Measurements from ENCODE around the gene TXNDC2. TPM values are rescaled to one million over a fixed set of nuclear protein-coding genes. Genes with fewer than 3 reads are reported as not detected.

Gene TXNDC2
- total RNA-seq, 1 donor from 2014 or later, result 0.07 TPM

DNA sequence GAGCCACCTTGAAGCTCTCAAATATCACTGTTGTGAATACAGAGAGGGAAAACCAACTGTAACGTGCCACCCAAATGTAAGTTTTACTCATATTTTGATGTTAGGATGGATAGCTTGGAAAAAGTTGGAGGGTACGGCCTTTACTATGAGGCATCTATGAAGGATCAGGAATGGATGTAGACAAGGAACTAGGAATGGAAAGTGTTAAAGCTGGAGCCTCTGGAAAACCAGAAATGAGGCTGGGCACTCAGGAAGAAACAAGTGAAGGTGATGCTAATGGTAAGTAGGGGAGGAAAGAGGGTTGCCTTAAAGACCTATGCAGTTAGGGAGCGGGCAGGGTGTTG is 204 bp downstream of the TXNDC2 start:
- peaks cover 5% of the 10 kb centered on the region for H3K9me3 Mint-ChIP-seq (ENCODE audit: unreplicated experiment)
- peaks cover 4% of the 10 kb centered on the region for H3K4me1 Mint-ChIP-seq (ENCODE audit: low read depth, unreplicated experiment)
- no peak for DNase-seq (ENCODE audit: low read depth)
- FAIRE-seq, result no peak
- Histone ChIP-seq H3K79me2 (ENCODE audit: insufficient read depth, low read length) (no peaks in the 10 kb centered on the region), H3K27ac (ENCODE audit: low read depth, low read length) (no peak overlapping the region), H3K27me3 (ENCODE audit: insufficient read depth, low read length) (no peaks in the 10 kb centered on the region), H3K4me1 (ENCODE audit: insufficient read depth, low read length) (no peaks in the 10 kb centered on the region), H4K20me1 (ENCODE audit: insufficient read depth, low read length) (no peaks in the 10 kb centered on the region), H3K4me2 (ENCODE audit: low read length) (no peak overlapping the region), H3K36me3 (ENCODE audit: insufficient read depth, low read length) (no peaks in the 10 kb centered on the region), H3K9me3 (ENCODE audit: insufficient read depth, low read depth, low read length) (no peaks in the 10 kb centered on the region), H3K9ac (ENCODE audit: low read length) (no peak overlapping the region), H3K4me3 (ENCODE audit: insufficient read depth, low read depth, low read length) (no peak overlapping the region), H2AFZ (ENCODE audit: low read depth, low read length) (no peak overlapping the region)
- H3K36me3 Mint-ChIP-seq (ENCODE audit: low read depth, unreplicated experiment), result no peaks in the 10 kb centered on the region
- H3K4me3 Mint-ChIP-seq (ENCODE audit: unreplicated experiment), result no peak overlapping the region
- no peak overlapping the region for H3K27ac Mint-ChIP-seq (ENCODE audit: unreplicated experiment)
- no peaks in the 10 kb centered on the region for H3K27me3 Mint-ChIP-seq (ENCODE audit: low read depth, unreplicated experiment)
- TF ChIP-seq, protein P1, sequence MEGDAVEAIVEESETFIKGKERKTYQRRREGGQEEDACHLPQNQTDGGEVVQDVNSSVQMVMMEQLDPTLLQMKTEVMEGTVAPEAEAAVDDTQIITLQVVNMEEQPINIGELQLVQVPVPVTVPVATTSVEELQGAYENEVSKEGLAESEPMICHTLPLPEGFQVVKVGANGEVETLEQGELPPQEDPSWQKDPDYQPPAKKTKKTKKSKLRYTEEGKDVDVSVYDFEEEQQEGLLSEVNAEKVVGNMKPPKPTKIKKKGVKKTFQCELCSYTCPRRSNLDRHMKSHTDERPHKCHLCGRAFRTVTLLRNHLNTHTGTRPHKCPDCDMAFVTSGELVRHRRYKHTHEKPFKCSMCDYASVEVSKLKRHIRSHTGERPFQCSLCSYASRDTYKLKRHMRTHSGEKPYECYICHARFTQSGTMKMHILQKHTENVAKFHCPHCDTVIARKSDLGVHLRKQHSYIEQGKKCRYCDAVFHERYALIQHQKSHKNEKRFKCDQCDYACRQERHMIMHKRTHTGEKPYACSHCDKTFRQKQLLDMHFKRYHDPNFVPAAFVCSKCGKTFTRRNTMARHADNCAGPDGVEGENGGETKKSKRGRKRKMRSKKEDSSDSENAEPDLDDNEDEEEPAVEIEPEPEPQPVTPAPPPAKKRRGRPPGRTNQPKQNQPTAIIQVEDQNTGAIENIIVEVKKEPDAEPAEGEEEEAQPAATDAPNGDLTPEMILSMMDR (IDR thresholded peaks at IDR 0.05; ENCODE audit: insufficient read depth, low read depth, low read length), result no peak
- no peak for TF ChIP-seq EZH2 (IDR thresholded peaks at IDR 0.05; ENCODE audit: insufficient read depth, low read length)

DNA sequence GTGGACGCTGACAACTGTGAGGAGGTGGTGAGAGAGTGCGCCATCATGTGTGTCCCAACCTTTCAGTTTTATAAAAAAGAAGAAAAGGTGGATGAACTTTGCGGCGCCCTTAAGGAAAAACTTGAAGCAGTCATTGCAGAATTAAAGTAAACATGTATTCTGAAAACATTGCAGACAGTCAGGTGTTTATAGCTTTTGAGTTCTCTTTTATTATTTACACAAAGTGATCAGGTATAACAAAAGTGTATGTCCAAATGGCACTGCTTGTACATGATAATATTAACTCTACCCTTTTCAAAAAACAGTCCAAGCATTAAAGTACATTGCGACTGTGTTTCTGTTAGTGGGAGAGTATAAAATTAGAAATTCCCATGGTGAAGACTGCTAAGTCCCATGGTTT is 2.2 kb downstream of the TXNDC2 start:
- no peak overlapping the region for H3K4me2 ChIP-seq (ENCODE audit: low read length)
- H3K27ac ChIP-seq (ENCODE audit: low read depth, low read length), result no peak overlapping the region
- H4K20me1 ChIP-seq (ENCODE audit: insufficient read depth, low read length), result no peaks in the 10 kb centered on the region
- FAIRE-seq (no peak), DNase-seq (ENCODE audit: low read depth) (no peak)
- no peaks in the 10 kb centered on the region for H3K27me3 Mint-ChIP-seq (ENCODE audit: low read depth, unreplicated experiment)
- no peaks in the 10 kb centered on the region for H3K36me3 Mint-ChIP-seq (ENCODE audit: low read depth, unreplicated experiment)
- H3K4me3 Mint-ChIP-seq (ENCODE audit: unreplicated experiment), result no peak overlapping the region
- H3K4me3 ChIP-seq (ENCODE audit: insufficient read depth, low read depth, low read length), result no peak overlapping the region
- peaks cover 5% of the 10 kb centered on the region for H3K9me3 Mint-ChIP-seq (ENCODE audit: unreplicated experiment)
- H2AFZ ChIP-seq (ENCODE audit: low read depth, low read length), result no peak overlapping the region
- H3K27ac Mint-ChIP-seq (ENCODE audit: unreplicated experiment), result no peak overlapping the region
- H3K9ac ChIP-seq (ENCODE audit: low read length), result no peak overlapping the region
- no peaks in the 10 kb centered on the region for H3K27me3 ChIP-seq (ENCODE audit: insufficient read depth, low read length)
- H3K4me1 Mint-ChIP-seq (ENCODE audit: low read depth, unreplicated experiment), result peaks cover 4% of the 10 kb centered on the region
- TF ChIP-seq, protein P1 (IDR thresholded peaks at IDR 0.05; ENCODE audit: insufficient read depth, low read depth, low read length), result no peak
- TF ChIP-seq EZH2 (IDR thresholded peaks at IDR 0.05; ENCODE audit: insufficient read depth, low read length), result no peak
- no peaks in the 10 kb centered on the region for H3K9me3 ChIP-seq (ENCODE audit: insufficient read depth, low read depth, low read length)
- no peaks in the 10 kb centered on the region for H3K36me3 ChIP-seq (ENCODE audit: insufficient read depth, low read length)
- H3K4me1 ChIP-seq (ENCODE audit: insufficient read depth, low read length), result no peaks in the 10 kb centered on the region
- no peaks in the 10 kb centered on the region for H3K79me2 ChIP-seq (ENCODE audit: insufficient read depth, low read length)

DNA sequence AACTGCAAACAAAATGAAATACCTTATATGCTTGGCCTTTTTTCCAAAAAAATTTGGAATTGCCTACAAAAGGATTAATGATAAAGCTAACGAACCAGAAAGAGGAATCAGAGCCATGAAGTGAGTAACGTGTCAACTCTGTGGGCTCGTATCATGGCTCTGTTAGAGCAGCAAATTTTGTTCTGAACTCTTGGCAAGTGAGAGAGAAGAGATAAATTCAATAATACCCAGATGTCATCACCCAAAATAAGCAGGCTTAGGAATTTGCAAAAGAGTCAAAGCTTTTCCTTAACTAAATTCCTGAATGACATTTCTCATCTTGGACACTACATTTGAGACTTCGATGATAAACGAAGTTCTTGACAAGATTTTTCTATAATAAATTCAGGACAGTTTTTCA is 4.4 kb downstream of the TXNDC2 start:
- H3K4me1 Mint-ChIP-seq (ENCODE audit: low read depth, unreplicated experiment), result peaks cover 3% of the 10 kb centered on the region
- TF ChIP-seq EZH2 (IDR thresholded peaks at IDR 0.05; ENCODE audit: insufficient read depth, low read length), result no peak
- TF ChIP-seq, protein P1 (IDR thresholded peaks at IDR 0.05; ENCODE audit: insufficient read depth, low read depth, low read length), result no peak
- H3K27ac Mint-ChIP-seq (ENCODE audit: unreplicated experiment), result no peak overlapping the region

More for the DNA sequence above, 4.4 kb downstream of the TXNDC2 start:
- Mint-ChIP-seq H3K9me3 (ENCODE audit: unreplicated experiment) (peaks cover 5% of the 10 kb centered on the region), H3K36me3 (ENCODE audit: low read depth, unreplicated experiment) (no peaks in the 10 kb centered on the region), H3K27me3 (ENCODE audit: low read depth, unreplicated experiment) (no peaks in the 10 kb centered on the region), H3K4me3 (ENCODE audit: unreplicated experiment) (no peak overlapping the region)
- Histone ChIP-seq H3K36me3 (ENCODE audit: insufficient read depth, low read length) (no peaks in the 10 kb centered on the region), H3K4me1 (ENCODE audit: insufficient read depth, low read length) (no peaks in the 10 kb centered on the region), H3K4me2 (ENCODE audit: low read length) (no peak overlapping the region), H4K20me1 (ENCODE audit: insufficient read depth, low read length) (no peaks in the 10 kb centered on the region), H3K79me2 (ENCODE audit: insufficient read depth, low read length) (no peaks in the 10 kb centered on the region), H3K9me3 (ENCODE audit: insufficient read depth, low read depth, low read length) (no peaks in the 10 kb centered on the region), H2AFZ (ENCODE audit: low read depth, low read length) (no peak overlapping the region), H3K9ac (ENCODE audit: low read length) (no peak overlapping the region), H3K4me3 (ENCODE audit: insufficient read depth, low read depth, low read length) (no peak overlapping the region), H3K27ac (ENCODE audit: low read depth, low read length) (no peak overlapping the region), H3K27me3 (ENCODE audit: insufficient read depth, low read length) (no peaks in the 10 kb centered on the region)
- FAIRE-seq (no peak), DNase-seq (ENCODE audit: low read depth) (no peak)

Measured in astrocyte (in vitro differentiated cells and primary cell).